Kidney (tissue), 14 donors: ENCODE data around the gene ILK. TPM values are rescaled to one million over a fixed set of nuclear protein-coding genes. Genes with fewer than 3 reads are reported as not detected.

ENCODE experiments used
- DNase-seq, 5 donors: peaks; one replicate each; pipeline ENCODE4 v3.0.0-alpha.2; 2013 to 2020
- FAIRE-seq: peaks from 2 replicates; lab custom pipeline; 2012; peaks lifted over from hg19 to GRCh38; lab: Jason Lieb, UNC
- H3K27ac ChIP-seq, 2 donors: one replicate each; pipeline ENCODE4 v1.7.0; 2013; ENCODE audit warnings: low read depth in 2 of 2, low read length in 2 of 2, inconsistent platforms in 1 of 2
- H3K27me3 ChIP-seq: one replicate; pipeline ENCODE4 v1.7.1; 2013; ENCODE audit warnings: low read length, inconsistent platforms; ENCODE audit not compliant: control insufficient read depth, insufficient read depth
- H3K36me3 ChIP-seq, 3 donors: one replicate each; pipeline versions ENCODE4 v1.7.0 to v1.7.1; 2013; ENCODE audit warnings: low read length in 3 of 3, control low read depth in 1 of 3, inconsistent platforms in 1 of 3; ENCODE audit not compliant: insufficient read depth in 3 of 3, control insufficient read depth in 2 of 3
- H3K4me1 ChIP-seq, 3 donors: one replicate each; pipeline versions ENCODE4 v1.7.0 to v1.7.1; 2013; ENCODE audit warnings: low read length in 3 of 3, inconsistent platforms in 1 of 3, low read depth in 1 of 3; ENCODE audit not compliant: control insufficient read depth in 2 of 3, insufficient read depth in 2 of 3
- H3K4me3 ChIP-seq, 3 donors: one replicate each; pipeline versions ENCODE4 v1.7.0 to v1.8.1; 2013; ENCODE audit warnings: low read length in 3 of 3, control low read depth in 1 of 3, inconsistent platforms in 1 of 3
- H3K9ac ChIP-seq, 3 donors: one replicate each; pipeline versions ENCODE4 v1.7.0 to v1.7.1; 2013; ENCODE audit warnings: low read length in 3 of 3, control low read depth in 1 of 3, inconsistent platforms in 1 of 3
- H3K9me3 ChIP-seq, 3 donors: one replicate each; pipeline versions ENCODE4 v1.7.0 to v1.7.1; 2013; ENCODE audit warnings: low read length in 3 of 3, control low read depth in 1 of 3, inconsistent platforms in 1 of 3; ENCODE audit not compliant: control insufficient read depth in 2 of 3, insufficient read depth in 1 of 3
- CTCF ChIP-seq: IDR thresholded peaks from 3 replicates; pipeline ENCODE4 v1.5.1; 2012; ENCODE audit warnings: mild to moderate bottlenecking, moderate library complexity, borderline replicate concordance; ENCODE audit not compliant: insufficient read depth; ENCODE audit errors: extremely low read depth
- intact Hi-C: fragments of 100-400 bp; cut with DNase I; formaldehyde crosslinking; loops from one replicate; pipeline ENCODE4 v1.11.1; 2022
- polyA plus RNA-seq: library from polyadenylated mRNA; stranded (reverse); fragments of 350-450 nt; fragmentation: Illumina TruSeq; extraction: RNeasy Lipid Tissue Mini Kit (QIAGEN cat#74804); gene quantifications from one replicate; pipeline ENCODE4 v1.2.3, GENCODE V29; 2014; ENCODE audit warnings: low read depth, low replicate concordance; ENCODE audit not compliant: insufficient read depth
- total RNA-seq: library from RNA; stranded (reverse); fragmentation: NEBNext Ultra II Directional; extraction: Animal tissue kit (Norgen Biotek cat#: 25700); gene quantifications from one replicate; pipeline ENCODE4 v1.2.1, GENCODE V29; 2021
- donor health status: control.
- donor health status: control.
- donor health status: control.
- donor health status: control.
- donor health status: control.
- donor health status: DM: yes; HTN: yes; CAD: no.
- donor health status: Normal renal cell carcinoma (clear cell type).

Gene ILK
- total and polyA plus RNA-seq, 2 donors from 2014 or later: 149 to 170 TPM

GRCh38 chr11:6586434-6587359, 16.9 kb upstream of the ILK start:
- Histone ChIP-seq H3K27me3 (no peaks in the 10 kb centered on the region), H3K4me3 (no peak overlapping the region), H3K36me3 (peaks cover 0 to 5% (median 0%) of the 10 kb centered on the region in 3 donors), H3K9me3 (peaks cover 2 to 9% (median 5%) of the 10 kb centered on the region in 3 donors), H3K27ac (no peak overlapping the region), H3K9ac (no peak overlapping the region), H3K4me1 (no peaks in the 10 kb centered on the region)
- DNase-seq (peak in 1 of 5 donors; percentile 59), FAIRE-seq (no peak)
- TF ChIP-seq CTCF: no peak
- intact Hi-C loops: no loop called here

GRCh38 chr11:6587360-6587953, 16.1 kb upstream of the ILK start:
- intact Hi-C loops: no loop called here
- DNase-seq: peak in 1 of 5 donors; percentile 40
- no peaks in the 10 kb centered on the region for H3K4me1 ChIP-seq
- H3K9me3 ChIP-seq: peaks cover 2 to 9% (median 5%) of the 10 kb centered on the region in 3 donors
- H3K27ac ChIP-seq: no peak overlapping the region
- no peak overlapping the region for H3K4me3 ChIP-seq
- peaks cover 0 to 10% (median 3%) of the 10 kb centered on the region in 3 donors for H3K36me3 ChIP-seq
- no peak overlapping the region for H3K9ac ChIP-seq
- no peak for TF ChIP-seq CTCF
- H3K27me3 ChIP-seq: no peaks in the 10 kb centered on the region
- FAIRE-seq: no peak

- no peak for TF ChIP-seq CTCF
- H3K27ac ChIP-seq: no peak overlapping the region
- DNase-seq (no peak), FAIRE-seq (no peak)
- H3K9me3 ChIP-seq: peaks cover 2 to 9% (median 5%) of the 10 kb centered on the region in 3 donors
- no peaks in the 10 kb centered on the region for H3K4me1 ChIP-seq
- intact Hi-C loops: no loop called here
- peaks cover 0 to 10% (median 3%) of the 10 kb centered on the region in 3 donors for H3K36me3 ChIP-seq
- no peak overlapping the region for H3K4me3 ChIP-seq
- no peak overlapping the region for H3K9ac ChIP-seq
- H3K27me3 ChIP-seq: no peaks in the 10 kb centered on the region
Measured at GRCh38 chr11:6588018-6588417, 15.6 kb upstream of the ILK start.
